Kidney capillary endothelial cell (primary cell): ENCODE data around the gene SLC23A3.
A peak's percentile ranks its signal among the peaks of the same experiment; 100 is the strongest.

ENCODE experiments used
- DNase-seq: peaks from one replicate; pipeline ENCODE4 v3.0.0-alpha.2; 2018; ENCODE audit warnings: low spot score

SLC23A3 gene

GRCh38 chr2:219175928-219176817 is 6.3 kb upstream of the SLC23A3 start:
- peak; percentile 23 for DNase-seq

GRCh38 chr2:219175486-219175885 is 5.7 kb upstream of the SLC23A3 start:
- no peak for DNase-seq

DNA sequence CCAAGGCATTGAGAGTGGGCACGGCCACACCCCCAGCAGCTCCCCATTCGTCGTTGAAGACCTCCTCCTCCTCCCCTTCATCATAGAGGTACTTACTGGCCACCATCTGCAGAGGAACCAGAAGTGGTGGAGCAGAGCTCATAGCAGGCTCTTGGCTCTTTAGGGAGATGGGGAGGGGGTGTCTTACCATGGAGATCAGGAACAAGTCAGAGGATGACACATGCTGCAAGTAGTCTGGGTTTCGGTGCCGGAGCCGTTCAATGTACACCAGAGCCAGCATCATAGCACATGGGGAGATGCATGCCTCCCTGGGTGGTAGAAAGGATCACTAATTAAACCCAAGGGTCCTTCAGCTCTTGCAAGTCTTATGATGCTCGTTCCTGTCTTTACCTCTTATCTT is 5.0 kb upstream of the SLC23A3 start:
- DNase-seq, result no peak

DNA sequence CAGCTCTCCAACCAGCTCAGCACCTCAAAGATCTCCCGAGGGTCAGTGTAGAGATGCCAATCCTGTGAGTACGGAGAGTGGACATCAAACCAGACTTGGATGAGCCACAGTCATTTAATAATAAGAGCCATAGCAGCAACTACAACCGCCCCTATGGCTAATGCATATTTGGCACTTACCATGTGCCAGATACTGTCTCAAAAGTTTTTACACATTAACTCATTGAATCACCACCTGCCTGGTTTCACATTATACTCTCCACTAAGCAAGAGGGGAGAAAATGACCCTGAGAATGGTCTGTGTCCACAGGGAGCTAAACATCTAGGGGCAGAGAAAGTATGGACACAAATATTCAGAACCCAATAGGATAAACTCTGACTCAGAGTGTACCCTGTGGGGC is 4.3 kb upstream of the SLC23A3 start:
- DNase-seq, result no peak

DNA sequence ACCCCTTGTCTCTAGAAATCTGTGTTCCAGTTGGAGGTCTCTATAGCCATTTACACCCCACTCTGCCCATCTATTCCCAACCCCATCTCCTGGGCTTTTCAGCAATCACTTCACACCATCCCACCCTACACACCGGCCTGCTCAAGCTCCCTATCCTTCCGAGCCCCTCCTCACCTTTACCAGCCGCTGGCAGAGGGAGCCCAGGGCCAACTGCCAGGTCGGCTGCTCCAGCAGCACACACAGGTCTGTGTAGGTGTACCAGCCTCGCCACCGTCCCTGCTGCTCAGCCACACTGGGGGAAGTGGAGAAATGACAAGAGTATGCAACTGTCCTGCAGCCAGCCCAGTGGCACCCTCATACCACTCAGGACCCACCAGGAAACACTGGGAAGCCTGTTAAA is 3.3 kb upstream of the SLC23A3 start:
- DNase-seq, result no peak

DNA sequence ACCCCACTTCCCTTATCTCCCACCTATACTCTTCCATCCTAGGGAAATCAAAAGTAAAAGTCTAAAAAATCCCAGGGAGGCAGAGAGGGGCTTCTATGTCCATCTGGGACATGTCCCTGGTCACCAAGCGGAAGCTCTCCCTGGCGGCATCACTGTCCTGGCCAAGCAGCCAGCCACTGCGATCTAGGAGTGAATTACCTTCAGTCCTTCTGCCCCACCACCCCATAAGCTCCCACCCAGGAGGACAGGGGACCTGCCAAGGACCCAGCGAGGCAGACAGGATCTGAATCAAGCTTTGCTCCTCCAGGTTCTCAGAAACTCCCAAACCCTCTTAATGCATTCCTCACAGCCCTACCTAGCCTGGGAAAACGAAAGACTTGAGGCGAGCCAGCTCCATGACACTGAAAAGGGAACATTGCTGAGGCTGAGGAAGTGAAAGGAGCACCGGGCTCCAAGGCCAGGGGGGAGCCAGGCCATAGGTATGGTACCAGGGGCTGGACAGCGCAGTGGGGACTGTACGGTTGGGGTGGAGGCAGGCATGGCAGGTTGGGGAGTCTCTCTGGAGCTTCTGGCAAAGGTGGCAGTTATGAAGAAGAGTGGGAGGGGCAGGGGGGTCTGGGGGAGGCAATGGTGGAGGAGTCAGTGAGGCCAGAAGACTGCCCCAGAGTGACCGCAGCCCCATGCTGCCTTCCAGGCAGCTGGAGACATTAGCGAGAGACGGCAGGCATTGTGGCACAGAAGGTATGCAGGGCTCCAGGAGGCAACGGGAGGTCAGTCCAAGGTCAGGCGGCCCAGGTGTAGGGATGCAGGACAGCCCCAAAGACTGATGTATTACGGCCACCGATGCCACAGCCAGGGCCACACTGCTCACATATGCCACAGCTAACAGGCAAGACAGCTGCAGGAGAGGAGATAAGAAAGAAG is 2.7 kb upstream of the SLC23A3 start:
- no peak for DNase-seq

- DNase-seq, result peak; percentile 73
These were observed 1.4 kb upstream of the SLC23A3 start for GRCh38 chr2:219171231-219171651.

DNA sequence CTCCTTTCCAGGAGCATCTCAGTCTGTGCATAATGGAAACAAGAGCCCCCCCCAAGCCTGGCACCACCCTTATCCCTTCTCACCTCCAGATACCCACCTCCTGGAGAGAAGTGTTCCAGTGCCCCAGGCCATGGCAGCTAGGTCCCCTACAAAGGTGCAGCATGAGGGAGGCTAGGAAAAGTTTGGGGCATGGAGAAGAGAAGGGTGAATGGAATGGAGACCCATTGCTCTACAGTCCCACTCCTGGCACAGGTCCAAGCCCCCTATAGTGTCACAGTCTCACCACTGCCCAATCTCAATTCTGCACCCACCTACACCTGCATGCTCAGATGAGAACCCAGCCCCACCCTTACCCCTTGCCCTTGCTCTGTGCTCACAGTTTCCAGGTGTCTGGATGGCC is 897 bp downstream of the SLC23A3 start:
- DNase-seq, result no peak

DNA sequence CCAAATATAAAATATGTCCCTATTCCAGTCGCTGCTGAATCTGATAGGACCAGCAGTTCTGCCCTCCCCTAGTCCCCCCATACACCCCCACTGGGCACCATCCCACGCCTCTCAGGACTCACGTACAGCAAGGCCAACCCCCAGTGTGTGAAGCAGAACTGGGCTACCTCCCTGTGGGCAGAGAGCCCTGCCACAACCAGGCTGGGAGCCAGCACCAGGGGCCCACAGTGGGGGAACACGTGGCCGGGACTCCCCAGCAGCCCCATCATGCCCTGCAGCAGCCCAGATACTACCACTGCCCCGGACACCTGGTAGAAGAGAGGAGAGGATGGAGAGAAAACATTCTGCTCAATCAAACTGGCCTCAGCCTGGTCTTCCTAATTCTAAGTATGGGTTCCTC is 1.3 kb downstream of the SLC23A3 start:
- DNase-seq, result no peak

GRCh38 chr2:219167997-219168396 is 1.8 kb downstream of the SLC23A3 start:
- no peak for DNase-seq

DNA sequence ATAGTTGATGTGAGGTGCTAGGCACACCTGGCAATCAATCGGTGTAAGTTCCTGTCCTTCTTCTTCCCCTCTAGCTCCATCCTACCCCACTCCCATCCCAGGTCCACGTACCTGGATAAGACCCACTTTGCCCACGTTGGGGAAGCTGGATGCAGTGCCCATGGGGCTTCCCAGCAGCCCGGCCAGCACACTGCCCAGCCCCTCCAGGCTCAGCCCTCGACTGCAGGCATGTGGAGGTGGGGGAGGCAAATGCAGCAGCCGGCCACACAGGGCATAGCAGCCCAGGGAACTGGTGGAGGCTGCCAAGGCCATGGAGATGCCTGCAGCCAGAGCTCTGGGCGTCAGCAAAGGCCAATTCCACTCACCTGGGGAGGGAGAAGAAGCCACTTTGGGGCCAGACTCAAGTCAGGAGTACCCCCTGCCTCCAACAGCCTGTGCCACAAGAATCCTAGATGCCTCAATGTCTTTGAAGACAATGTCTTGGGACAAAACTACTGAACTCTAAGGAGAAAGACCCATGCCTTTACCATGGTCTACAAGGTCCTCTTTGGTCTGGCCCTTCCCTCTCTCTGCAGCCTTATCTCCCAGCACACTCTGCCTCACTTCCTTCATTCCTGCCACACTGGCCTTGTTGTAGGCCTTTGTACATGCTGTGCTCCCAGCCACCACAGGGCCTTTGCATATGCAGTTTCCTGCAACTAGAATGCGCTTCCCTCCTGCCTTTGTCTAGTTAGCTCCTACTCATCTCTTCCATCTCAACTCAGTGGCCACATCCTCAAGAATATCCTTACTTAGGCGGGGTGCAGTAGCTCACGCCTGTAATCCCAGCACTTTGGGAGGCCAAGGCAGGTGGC is 4.5 kb downstream of the SLC23A3 start:
- no peak for DNase-seq

DNA sequence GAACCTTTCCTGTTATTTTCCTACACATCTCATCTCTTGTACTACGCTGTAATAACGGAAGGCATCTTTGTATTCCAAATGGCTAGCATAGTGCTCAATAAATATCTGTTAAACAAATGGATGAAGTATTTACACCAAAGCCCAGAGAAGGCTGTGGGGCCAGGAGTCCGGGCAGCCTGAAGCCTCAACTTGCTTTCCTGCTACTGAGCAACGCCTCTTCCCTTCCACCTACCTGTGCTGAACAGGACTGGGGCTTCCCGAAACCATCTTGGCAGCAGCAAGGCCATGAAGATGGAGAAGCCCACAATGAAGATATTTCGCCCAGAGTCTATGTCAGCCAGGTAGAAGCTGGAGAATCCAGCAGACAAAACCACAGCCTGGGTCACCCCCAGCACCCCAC is 6.7 kb downstream of the SLC23A3 start:
- DNase-seq, result no peak

- no peak for DNase-seq
These were observed 8.7 kb downstream of the SLC23A3 start for GRCh38 chr2:219161097-219161496.

DNA sequence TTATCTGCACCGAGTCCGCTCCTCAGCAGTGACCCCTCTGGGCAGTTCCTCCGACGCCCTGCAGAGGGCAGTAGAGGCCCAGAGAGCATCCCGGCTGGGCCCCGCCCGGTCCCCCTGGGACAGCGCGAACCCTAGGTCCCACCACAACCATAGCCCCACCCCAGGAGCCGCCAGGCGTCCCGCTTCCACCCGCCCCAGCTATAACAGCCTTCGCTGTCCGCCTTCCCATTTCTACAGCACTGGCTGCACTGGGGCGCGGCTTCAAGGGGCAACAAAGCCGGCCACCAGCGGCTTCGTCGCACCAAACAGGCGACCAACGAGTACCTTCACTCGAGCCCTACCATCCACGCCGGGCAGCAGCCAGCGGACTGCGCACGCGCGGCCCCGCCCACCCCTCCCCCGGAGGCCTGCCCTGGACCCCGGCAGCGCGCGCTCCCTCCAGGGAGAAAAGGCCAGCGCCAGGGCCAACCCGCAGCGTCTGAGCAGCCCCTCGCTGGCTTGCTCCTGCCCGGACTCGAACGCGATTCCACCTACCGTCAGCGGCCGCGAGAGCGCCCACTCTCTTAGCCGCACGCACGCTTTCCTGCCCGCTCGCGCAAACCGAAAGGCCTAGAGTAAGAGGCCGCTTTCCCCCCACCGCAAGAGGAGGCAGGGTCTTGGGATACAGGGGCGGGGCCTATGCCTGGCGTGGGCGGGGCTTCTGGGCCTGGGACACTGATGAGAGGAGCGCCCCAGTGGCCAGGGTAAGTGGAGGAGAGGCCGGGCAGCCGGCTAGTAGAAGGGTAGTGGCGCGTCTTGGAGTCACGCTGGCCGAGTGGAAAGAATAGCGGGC is 9.4 kb downstream of the SLC23A3 start, which contains the start of gene NHEJ1:
Gene NHEJ1 (minus strand): TSS at position 630 of the 832 bp plus-strand sequence. CDS start 2,453 bp downstream, outside the sequence.
- peak; percentile 87 for DNase-seq

DNA sequence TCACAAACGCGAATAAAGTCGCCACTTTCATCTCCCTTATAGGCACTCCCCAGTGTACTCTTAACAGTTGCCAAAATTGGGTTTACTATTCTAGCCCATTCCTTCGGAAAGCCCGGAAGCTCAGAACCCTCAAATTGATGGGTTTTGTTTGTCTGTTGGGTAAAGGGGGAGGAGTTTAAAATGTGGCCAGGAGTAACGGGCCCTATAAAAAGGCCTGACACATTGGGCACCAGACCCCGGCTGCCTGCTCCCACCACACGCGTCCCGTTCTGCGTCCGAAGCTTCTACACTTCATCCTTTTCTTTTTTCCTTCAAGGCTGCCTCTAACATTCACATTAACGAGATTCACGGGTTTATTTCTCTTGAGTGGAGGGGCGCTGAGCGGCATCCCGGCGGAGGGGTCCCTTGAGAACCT is 10.1 kb downstream of the SLC23A3 start:
- no peak for DNase-seq

DNA sequence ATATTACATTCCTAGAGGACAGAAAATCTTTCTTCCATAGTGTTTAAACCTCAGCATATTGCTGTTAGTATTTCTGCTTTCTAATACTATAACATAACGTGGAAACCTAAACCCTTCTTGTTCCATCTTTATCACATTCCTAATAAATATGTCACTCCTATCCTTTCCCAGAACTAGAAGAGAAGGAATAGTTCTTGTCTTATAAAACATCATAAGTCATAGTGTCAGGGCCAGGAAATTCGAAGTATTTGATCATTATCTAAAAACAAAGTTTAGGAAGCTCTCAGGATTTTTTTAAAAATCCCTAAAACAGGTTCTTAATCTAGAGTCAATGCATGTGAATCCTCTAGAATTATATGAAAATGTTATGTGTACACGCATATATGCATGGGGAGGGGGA is 11.2 kb downstream of the SLC23A3 start:
- no peak for DNase-seq

GRCh38 chr2:219158025-219158424 is 11.8 kb downstream of the SLC23A3 start:
- no peak for DNase-seq

- no peak for DNase-seq
These were observed 12.4 kb downstream of the SLC23A3 start for GRCh38 chr2:219157396-219157795.

DNA sequence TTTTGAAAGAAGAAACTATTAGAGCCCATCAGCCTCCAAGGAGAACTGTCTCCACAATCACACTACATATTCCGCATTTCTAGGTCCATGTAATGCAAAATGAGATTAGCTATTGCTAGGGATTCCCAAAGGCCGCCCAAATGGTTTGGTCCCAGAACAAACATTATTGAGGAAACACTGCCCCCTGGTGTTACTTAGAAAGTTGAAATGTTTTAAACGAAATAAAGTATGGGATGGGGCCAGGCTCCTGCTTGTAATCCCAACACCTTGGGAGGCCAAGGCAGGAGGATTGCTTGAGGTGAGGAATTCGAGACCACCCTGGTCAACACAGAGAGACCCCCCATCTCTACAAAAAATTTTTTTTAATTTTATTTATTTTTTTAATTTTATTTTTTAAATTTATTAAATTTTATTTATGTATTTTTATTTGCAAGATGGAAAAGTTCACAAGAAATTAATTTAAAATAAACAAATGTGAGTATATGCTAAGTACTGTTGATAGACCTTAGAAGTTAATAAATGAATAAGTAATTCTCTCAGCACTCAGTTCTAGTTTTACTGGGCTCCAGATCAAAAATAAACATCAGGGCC is 14.7 kb downstream of the SLC23A3 start:
- DNase-seq, result peak; percentile 69

DNA sequence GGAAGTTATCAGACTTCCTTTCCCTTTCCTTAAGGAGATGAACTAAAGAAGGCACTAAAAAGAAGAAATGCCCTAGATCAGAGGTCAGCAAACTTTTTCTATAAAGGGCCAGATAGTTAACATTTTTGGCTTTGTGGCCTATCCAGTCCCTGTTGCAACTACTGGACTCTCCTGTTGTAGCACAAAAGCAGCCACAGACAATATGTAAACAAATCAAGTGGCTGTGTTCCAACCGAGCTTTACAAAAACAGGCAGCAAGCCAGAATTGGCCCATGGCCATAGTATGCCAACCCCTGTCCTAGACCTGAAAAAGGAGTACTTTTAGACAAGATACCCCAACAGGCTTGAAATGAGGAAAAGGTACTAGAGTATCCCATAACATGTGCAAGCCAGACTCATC is 20.2 kb downstream of the SLC23A3 start:
- DNase-seq, result no peak

DNA sequence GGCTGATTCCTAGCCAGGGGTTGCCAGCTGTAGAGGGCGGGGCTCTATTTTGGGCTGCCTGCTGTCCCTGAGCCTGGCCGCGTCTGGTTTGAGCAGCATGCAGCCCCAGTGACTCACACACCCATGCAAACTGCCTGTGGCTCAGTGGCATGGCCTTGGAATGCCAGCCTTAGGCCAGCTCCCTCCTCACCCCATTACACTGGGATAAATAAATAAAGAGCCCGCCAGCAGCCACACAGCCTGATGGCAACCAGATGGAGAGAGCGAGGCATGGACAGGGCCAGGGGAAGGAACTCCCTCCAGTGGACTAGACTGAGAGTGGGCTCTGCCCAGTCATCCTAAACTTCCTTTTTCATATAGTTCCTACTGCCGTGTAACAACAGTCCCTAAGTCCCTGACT is 27.5 kb downstream of the SLC23A3 start:
- DNase-seq, result no peak
